CD14-positive monocyte (primary cell): ENCODE results near the gene TOX3. TPM values are rescaled to one million over a fixed set of nuclear protein-coding genes. Genes with fewer than 3 reads are reported as not detected.

Source experiments
- DNase-seq, 3 donors: peaks; one replicate each; pipeline ENCODE4 v3.0.0-alpha.2; 2011 to 2022
- H2AFZ ChIP-seq: 2 replicates; pipeline ENCODE4 v1.6.0; 2012; ENCODE audit warnings: mild to moderate bottlenecking, low read depth, low read length, inconsistent platforms; ENCODE audit not compliant: insufficient read depth, poor library complexity, severe bottlenecking
- H3K27ac ChIP-seq, 2 donors: 1 replicate in 1 of 2; 2 replicates in 1 of 2; pipeline ENCODE4 v1.5.1; 2012 to 2013; ENCODE audit warnings: low read length in 2 of 2, control low read depth in 1 of 2, inconsistent platforms in 1 of 2, low read depth in 1 of 2, mild to moderate bottlenecking in 1 of 2
- H3K27me3 ChIP-seq, 2 donors: one replicate each; pipeline versions ENCODE4 v1.6.0 to v1.6.1; 2011 to 2013; ENCODE audit warnings: low read length in 2 of 2; ENCODE audit not compliant: control insufficient read depth in 2 of 2, insufficient read depth in 2 of 2
- H3K36me3 ChIP-seq, 2 donors: replicated peaks in 1 of 2; 1 replicate in 1 of 2; 2 replicates in 1 of 2; pipeline versions ENCODE4 v1.5.1 to v1.6.1; 2012 to 2013; ENCODE audit warnings: low read length in 2 of 2, control low read depth in 1 of 2, inconsistent platforms in 1 of 2, mild to moderate bottlenecking in 1 of 2; ENCODE audit not compliant: insufficient read depth in 2 of 2, control insufficient read depth in 1 of 2
- H3K4me1 ChIP-seq, 2 donors: 1 replicate in 1 of 2; 2 replicates in 1 of 2; pipeline versions ENCODE4 v1.5.1 to v1.6.1; 2012 to 2013; ENCODE audit warnings: low read length in 2 of 2, control low read depth in 1 of 2, inconsistent platforms in 1 of 2, mild to moderate bottlenecking in 1 of 2, moderate library complexity in 1 of 2; ENCODE audit not compliant: insufficient read depth in 2 of 2, control insufficient read depth in 1 of 2
- H3K4me2 ChIP-seq: replicated peaks from 2 replicates; pipeline ENCODE3; 2012; ENCODE audit warnings: low read length, moderate library complexity, mild to moderate bottlenecking; ENCODE audit not compliant: poor library complexity, severe bottlenecking; ENCODE audit errors: extremely low read depth
- H3K4me3 ChIP-seq, 3 experiments: fragments of 200-600 bp in 1 of 3; sonication (generic) in 1 of 3; replicated peaks in 1 of 3; 1 replicate in 2 of 3; 2 replicates in 1 of 3; pipeline ENCODE4 v1.5.1; 2011 to 2013; ENCODE audit warnings: low read length in 3 of 3, mild to moderate bottlenecking in 3 of 3, control low read depth in 2 of 3, low read depth in 2 of 3, inconsistent platforms in 1 of 3, moderate library complexity in 1 of 3
- H3K79me2 ChIP-seq: 2 replicates; pipeline ENCODE4 v1.6.0; 2012; ENCODE audit warnings: mild to moderate bottlenecking, control low read depth, inconsistent platforms, low read length, moderate library complexity; ENCODE audit not compliant: insufficient read depth
- H3K9ac ChIP-seq: 2 replicates; pipeline ENCODE4 v1.6.0; 2017; ENCODE audit warnings: low read length, mild to moderate bottlenecking; ENCODE audit not compliant: insufficient read depth, poor library complexity, severe bottlenecking
- H3K9me3 ChIP-seq, 2 donors: replicated peaks in 1 of 2; 1 replicate in 1 of 2; 2 replicates in 1 of 2; pipeline versions ENCODE4 v1.5.1 to v1.6.1; 2012 to 2013; ENCODE audit warnings: low read length in 2 of 2, control low read depth in 1 of 2; ENCODE audit not compliant: control insufficient read depth in 1 of 2, insufficient read depth in 1 of 2
- H4K20me1 ChIP-seq: 2 replicates; pipeline ENCODE4 v1.6.0; 2012; ENCODE audit warnings: mild to moderate bottlenecking, low read length, control low read depth, moderate library complexity; ENCODE audit not compliant: insufficient read depth
- H3K27ac Mint-ChIP-seq, 7 donors: one replicate each; pipeline ENCODE4 v1.8.0; 2020; ENCODE audit warnings: mild to moderate bottlenecking in 7 of 7, mixed read lengths in 7 of 7, moderate library complexity in 6 of 7, inconsistent platforms in 2 of 7
- H3K27me3 Mint-ChIP-seq, 3 donors: one replicate each; pipeline ENCODE4 v1.8.0; 2021 to 2022; ENCODE audit warnings: low read depth in 3 of 3, mild to moderate bottlenecking in 3 of 3, mixed read lengths in 3 of 3, moderate library complexity in 3 of 3, inconsistent platforms in 1 of 3
- H3K36me3 Mint-ChIP-seq, 2 donors: one replicate each; pipeline ENCODE4 v1.8.0; 2020; ENCODE audit warnings: mixed read lengths in 2 of 2, inconsistent platforms in 1 of 2, mild to moderate bottlenecking in 1 of 2
- H3K4me1 Mint-ChIP-seq: one replicate; pipeline ENCODE4 v1.8.0; 2020; ENCODE audit warnings: mild to moderate bottlenecking, mixed read lengths
- H3K4me3 Mint-ChIP-seq, 2 donors: one replicate each; pipeline ENCODE4 v1.8.0; 2020; ENCODE audit warnings: mild to moderate bottlenecking in 2 of 2, mixed read lengths in 2 of 2, moderate library complexity in 1 of 2
- H3K9me3 Mint-ChIP-seq, 7 donors: one replicate each; pipeline ENCODE4 v1.8.0; 2020 to 2022; ENCODE audit warnings: mixed read lengths in 7 of 7, mild to moderate bottlenecking in 6 of 7, moderate library complexity in 6 of 7, inconsistent platforms in 2 of 7
- CTCF ChIP-seq: fragments of 200-600 bp; IDR thresholded peaks from one replicate; pipeline ENCODE4 v1.8.0; 2022; ENCODE audit warnings: antibody characterized with exemption, mild to moderate bottlenecking
- WGBS: methylation state at CpG from one replicate; pipeline ENCODE4 v1.1.5; 2013; ENCODE audit warnings: missing lambda C conversion rate; ENCODE audit not compliant: insufficient coverage; 5-methylcytosine and 5-hydroxymethylcytosine counted together
- intact Hi-C, 2 donors: fragments of 100-400 bp; cut with micrococcal nuclease; formaldehyde crosslinking; loops; one replicate each; pipeline versions ENCODE4 v1.15.0 to v1.15.1; 2023
- polyA plus RNA-seq, 3 donors: library from polyadenylated mRNA; depleted of rRNA in 1 of 3; unstranded in 2 of 3; stranded (reverse) in 1 of 3; fragments of 300-500 nt in 2 of 3; fragments of >200 nt in 1 of 3; fragmentation: Illumina TruSeq in 2 of 3; gene quantifications; 1 replicate in 2 of 3; 2 replicates in 1 of 3; pipeline ENCODE4 v1.2.3, GENCODE V29; 2012 to 2021

Gene TOX3
- polyA plus RNA-seq, 3 donors: not detected

- Histone ChIP-seq H3K36me3 (no peaks in the 10 kb centered on the region), H3K4me1 (no peaks in the 10 kb centered on the region), H3K4me3 (no peak overlapping the region), H3K4me2 (no peak overlapping the region), H3K27me3 (no peaks in the 10 kb centered on the region), H4K20me1 (no peaks in the 10 kb centered on the region), H3K79me2 (no peaks in the 10 kb centered on the region), H3K9ac (no peak overlapping the region), H3K27ac (no peak overlapping the region), H2AFZ (no peak overlapping the region), H3K9me3 (no peaks in the 10 kb centered on the region)
- Mint-ChIP-seq H3K27me3 (no peaks in the 10 kb centered on the region), H3K27ac (no peak overlapping the region), H3K9me3 (peaks cover 0 to 2% (median 0%) of the 10 kb centered on the region in 7 donors), H3K36me3 (no peaks in the 10 kb centered on the region), H3K4me1 (no peaks in the 10 kb centered on the region), H3K4me3 (no peak overlapping the region)
- TF ChIP-seq CTCF: no peak
- DNase-seq: no peak
- intact Hi-C loops: no loop called here
- no CpG with 5 or more reads among the region's 1 CpG for WGBS
Measured at GRCh38 chr16:52467753-52468152, 79.2 kb downstream of the TOX3 start.

DNA sequence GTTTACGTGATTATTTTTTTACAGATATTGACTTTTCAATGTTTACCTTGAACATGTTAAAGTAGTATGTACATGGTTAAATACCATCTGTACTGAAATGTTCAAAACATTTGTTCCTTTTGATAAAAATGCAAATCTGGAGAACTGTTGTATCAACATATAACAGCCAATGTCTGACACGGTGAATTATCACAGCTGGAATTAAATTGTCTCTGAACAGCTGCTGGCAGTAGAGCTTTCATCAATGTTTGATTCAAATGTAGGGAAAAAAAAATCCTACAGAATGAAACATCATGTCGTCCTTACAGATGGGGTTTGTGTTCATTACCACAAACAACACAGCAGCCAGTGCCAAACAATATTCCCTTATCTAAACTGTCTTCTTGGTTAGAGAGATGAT, 79.9 kb downstream of the TOX3 start:
- H3K4me1 Mint-ChIP-seq: no peaks in the 10 kb centered on the region
- no peak overlapping the region for H3K4me3 Mint-ChIP-seq
- no peak overlapping the region for H3K27ac ChIP-seq
- no peak overlapping the region for H3K27ac Mint-ChIP-seq
- H4K20me1 ChIP-seq: no peaks in the 10 kb centered on the region
- H3K4me2 ChIP-seq: no peak overlapping the region
- H3K79me2 ChIP-seq: no peaks in the 10 kb centered on the region
- H3K4me3 ChIP-seq: no peak overlapping the region
- H3K9me3 Mint-ChIP-seq: peaks cover 0 to 2% (median 0%) of the 10 kb centered on the region in 7 donors
- WGBS: no CpG with 5 or more reads among the region's 3 CpGs
- no peaks in the 10 kb centered on the region for H3K27me3 ChIP-seq
- H3K9ac ChIP-seq: no peak overlapping the region
- no peaks in the 10 kb centered on the region for H3K4me1 ChIP-seq
- H3K36me3 ChIP-seq: no peaks in the 10 kb centered on the region
- intact Hi-C loops: no loop called here
- no peak overlapping the region for H2AFZ ChIP-seq
- DNase-seq: no peak
- no peaks in the 10 kb centered on the region for H3K27me3 Mint-ChIP-seq
- no peaks in the 10 kb centered on the region for H3K9me3 ChIP-seq
- no peaks in the 10 kb centered on the region for H3K36me3 Mint-ChIP-seq
- no peak for TF ChIP-seq CTCF
